C4-2B (cell line): ENCODE measurements around the gene CTSE.

ENCODE experiments used
- ZFX ChIP-seq: fragments of 450-650 bp; IDR thresholded peaks from 2 replicates; pipeline ENCODE4 v1.6.1; 2017
- TF ChIP-seq, protein P1 (sequence below): fragments of 450-650 bp; conservative IDR thresholded peaks from 2 replicates; pipeline ENCODE4 v1.5.1; 2017; ENCODE audit warnings: mild to moderate bottlenecking

GRCh38 chr1:206070627-206071304, 47.1 kb upstream of the CTSE start:
- TF ChIP-seq, protein P1, sequence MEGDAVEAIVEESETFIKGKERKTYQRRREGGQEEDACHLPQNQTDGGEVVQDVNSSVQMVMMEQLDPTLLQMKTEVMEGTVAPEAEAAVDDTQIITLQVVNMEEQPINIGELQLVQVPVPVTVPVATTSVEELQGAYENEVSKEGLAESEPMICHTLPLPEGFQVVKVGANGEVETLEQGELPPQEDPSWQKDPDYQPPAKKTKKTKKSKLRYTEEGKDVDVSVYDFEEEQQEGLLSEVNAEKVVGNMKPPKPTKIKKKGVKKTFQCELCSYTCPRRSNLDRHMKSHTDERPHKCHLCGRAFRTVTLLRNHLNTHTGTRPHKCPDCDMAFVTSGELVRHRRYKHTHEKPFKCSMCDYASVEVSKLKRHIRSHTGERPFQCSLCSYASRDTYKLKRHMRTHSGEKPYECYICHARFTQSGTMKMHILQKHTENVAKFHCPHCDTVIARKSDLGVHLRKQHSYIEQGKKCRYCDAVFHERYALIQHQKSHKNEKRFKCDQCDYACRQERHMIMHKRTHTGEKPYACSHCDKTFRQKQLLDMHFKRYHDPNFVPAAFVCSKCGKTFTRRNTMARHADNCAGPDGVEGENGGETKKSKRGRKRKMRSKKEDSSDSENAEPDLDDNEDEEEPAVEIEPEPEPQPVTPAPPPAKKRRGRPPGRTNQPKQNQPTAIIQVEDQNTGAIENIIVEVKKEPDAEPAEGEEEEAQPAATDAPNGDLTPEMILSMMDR, result no peak
- no peak for TF ChIP-seq ZFX
